PC-3 (cell line): Measurements from ENCODE around the gene TNS3.

ENCODE experiments used
- EZH2 ChIP-seq: fragments of 300-600 bp; sonication (generic); IDR thresholded peaks from one replicate; pipeline ENCODE4 v1.6.1; 2017; ENCODE audit warnings: antibody characterized with exemption, mild to moderate bottlenecking, low read length; ENCODE audit not compliant: unreplicated experiment
- EZH2phosphoT487 ChIP-seq: fragments of 300-600 bp; sonication (generic); IDR thresholded peaks from 2 replicates; pipeline ENCODE4 v1.6.1; 2018; ENCODE audit warnings: mild to moderate bottlenecking, antibody characterized with exemption, low read length, borderline replicate concordance
- TF ChIP-seq, protein P1 (sequence below): fragments of 300-600 bp; sonication (generic); conservative IDR thresholded peaks from 2 replicates; pipeline ENCODE4 v1.5.1; 2017; ENCODE audit warnings: antibody characterized with exemption, low read depth, mild to moderate bottlenecking, low read length

DNA sequence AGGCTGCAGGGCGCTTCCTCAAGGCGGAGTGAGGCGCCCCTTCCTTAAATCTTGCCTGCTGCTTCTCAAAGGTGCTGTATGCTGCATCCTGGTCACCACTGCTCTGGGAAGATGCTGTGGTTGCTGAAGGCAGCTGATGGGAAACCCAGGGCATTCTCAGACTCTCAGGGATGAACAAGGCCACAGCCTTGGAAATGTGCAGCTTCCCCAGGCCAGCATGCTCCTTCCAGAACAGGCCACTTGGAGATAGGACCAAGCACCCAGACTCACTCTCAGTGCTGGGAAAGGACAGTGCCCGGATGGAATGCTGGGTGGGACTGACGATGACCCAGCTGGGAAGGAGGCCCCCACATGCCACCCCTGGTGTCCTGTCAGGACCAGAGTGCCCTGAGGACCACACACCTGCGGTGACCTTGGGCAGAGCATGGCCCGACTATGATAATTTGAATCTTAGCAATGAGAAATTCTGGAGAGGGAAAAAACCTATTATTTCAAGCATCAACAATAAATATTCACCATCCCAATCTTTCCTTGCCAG is 235.5 kb downstream of the TNS3 start:
- TF ChIP-seq, protein P1, sequence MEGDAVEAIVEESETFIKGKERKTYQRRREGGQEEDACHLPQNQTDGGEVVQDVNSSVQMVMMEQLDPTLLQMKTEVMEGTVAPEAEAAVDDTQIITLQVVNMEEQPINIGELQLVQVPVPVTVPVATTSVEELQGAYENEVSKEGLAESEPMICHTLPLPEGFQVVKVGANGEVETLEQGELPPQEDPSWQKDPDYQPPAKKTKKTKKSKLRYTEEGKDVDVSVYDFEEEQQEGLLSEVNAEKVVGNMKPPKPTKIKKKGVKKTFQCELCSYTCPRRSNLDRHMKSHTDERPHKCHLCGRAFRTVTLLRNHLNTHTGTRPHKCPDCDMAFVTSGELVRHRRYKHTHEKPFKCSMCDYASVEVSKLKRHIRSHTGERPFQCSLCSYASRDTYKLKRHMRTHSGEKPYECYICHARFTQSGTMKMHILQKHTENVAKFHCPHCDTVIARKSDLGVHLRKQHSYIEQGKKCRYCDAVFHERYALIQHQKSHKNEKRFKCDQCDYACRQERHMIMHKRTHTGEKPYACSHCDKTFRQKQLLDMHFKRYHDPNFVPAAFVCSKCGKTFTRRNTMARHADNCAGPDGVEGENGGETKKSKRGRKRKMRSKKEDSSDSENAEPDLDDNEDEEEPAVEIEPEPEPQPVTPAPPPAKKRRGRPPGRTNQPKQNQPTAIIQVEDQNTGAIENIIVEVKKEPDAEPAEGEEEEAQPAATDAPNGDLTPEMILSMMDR = no peak
- no peak for TF ChIP-seq EZH2
- no peak for TF ChIP-seq EZH2phosphoT487
